Heart right ventricle (tissue), 16 donors: Measurements from ENCODE around the gene PDE6A. TPM values are rescaled to one million over a fixed set of nuclear protein-coding genes. Genes with fewer than 3 reads are reported as not detected.
"Not testable (repeated sequence)": the region's sequence is repeated elsewhere in the genome, so short reads cannot be mapped to it uniquely, and the experiment has no call there.

ENCODE experiments used
- ATAC-seq, 8 donors: fragments of 200-7000 bp; cut with Tn5 transposase; one replicate each; pipeline ENCODE4 v1.9.1; 2020; ENCODE audit warnings: mild to moderate bottlenecking in 8 of 8, moderate library complexity in 8 of 8, moderate number of reproducible peaks in 1 of 8
- DNase-seq, 2 donors: peaks; one replicate each; pipeline ENCODE4 v3.0.0-alpha.2; 2020
- H3K27ac ChIP-seq, 10 donors: fragments of 200-600 bp; sonication (generic) in 2 of 10; one replicate each; pipeline versions ENCODE4 v1.5.0 to v1.8.0; 2020 to 2022; ENCODE audit warnings: mild to moderate bottlenecking in 3 of 10
- H3K27me3 ChIP-seq, 7 donors: fragments of 200-600 bp; one replicate each; pipeline ENCODE4 v1.8.0; 2021 to 2022; ENCODE audit warnings: mild to moderate bottlenecking in 2 of 7
- H3K36me3 ChIP-seq, 9 donors: fragments of 200-600 bp; sonication (generic) in 1 of 9; one replicate each; pipeline versions ENCODE4 v1.5.0 to v1.8.0; 2020 to 2022; ENCODE audit warnings: mild to moderate bottlenecking in 2 of 9
- H3K4me1 ChIP-seq, 9 donors: fragments of 200-600 bp; sonication (generic) in 1 of 9; one replicate each; pipeline versions ENCODE4 v1.5.0 to v1.8.0; 2020 to 2022; ENCODE audit warnings: mild to moderate bottlenecking in 4 of 9
- H3K4me3 ChIP-seq, 10 donors: fragments of 200-600 bp; sonication (generic) in 2 of 10; one replicate each; pipeline versions ENCODE4 v1.5.0 to v1.8.0; 2020 to 2022; ENCODE audit warnings: mild to moderate bottlenecking in 7 of 10, moderate library complexity in 2 of 10
- H3K9me3 ChIP-seq, 11 donors: fragments of 200-600 bp in 10 of 11; sonication (generic) in 2 of 11; one replicate each; pipeline versions ENCODE4 v1.5.0 to v1.8.0; 2013 to 2022; ENCODE audit warnings: mild to moderate bottlenecking in 2 of 11, control low read depth in 1 of 11, moderate library complexity in 1 of 11
- WGBS, 2 donors: extraction: QIAGEN DNeasy Blood & Tissue Kit; methylation state at CpG; one replicate each; pipeline ENCODE4 v1.1.7; 2013; ENCODE audit warnings: inconsistent platforms in 1 of 2; 5-methylcytosine and 5-hydroxymethylcytosine counted together
- intact Hi-C, 10 donors: fragments of 100-400 bp; cut with DNase I; formaldehyde crosslinking; loops; one replicate each; pipeline versions ENCODE4 v1.11.1 to v1.14.2; 2022
- polyA plus RNA-seq, 2 donors: library from polyadenylated mRNA; stranded (reverse); fragments of 200-250 nt; gene quantifications; one replicate each; pipeline ENCODE4 v1.2.3, GENCODE V29; 2013
- total RNA-seq, 10 donors: library from RNA; stranded (reverse); fragmentation: NEBNext Ultra II Directional in 3 of 10; extraction: Animal tissue kit (Norgen Biotek cat#: 25700) in 3 of 10; gene quantifications; one replicate each; pipeline versions ENCODE4 v1.2.1 to v1.2.4, GENCODE V29; 2021 to 2023
- TF ChIP-seq, protein P1 (sequence below), 9 donors: fragments of 200-600 bp; sonication (generic) in 2 of 9; IDR thresholded peaks; one replicate each; pipeline versions ENCODE4 v1.5.0 to v1.8.0; 2021 to 2022; ENCODE audit warnings: antibody characterized with exemption in 9 of 9, mild to moderate bottlenecking in 5 of 9, moderate library complexity in 1 of 9
- donor health status: Arrhythmogenic right ventricular cardiomyopathy.
- donor health status: ischemic (EF 13 %, LVEDD 7.1; RV severe dilation, severe dysfunction).
- donor health status: healthy with polysubstance abuse.
- donor health status: DM: no; HTN: yes; CAD: no.
- donor health status: DM: no; HTN: no; CAD: no.
- donor health status: ischemic (EF 25% LVEDD 6.9; RV normal size, moderate dysfunction).
- donor health status: ischemic (EF 25% LVEDD 5.7; RV mildly dilated, moderate dysfunction).
- donor health status: healthy.
- donor health status: DM: yes; HTN: yes; CAD: no.
- donor health status: Ischemic cardiomyopathy.
- donor health status: ischemic (EF 35%, LVEDD 5.7; RV mildly dilated, moderate dysfunction).
- donor health status: nonischemic (EF 11% LVEDD 7.7; RV severe dilation, severe dysfunction).
- donor health status: DM: yes; HTN: yes; CAD: no.
- donor health status: PGD.
- donor health status: ischemic (EF 29% LVEDD 5.4; RV normal size, mild dysfunction).
- donor health status: nonischemic (EF 23%, LVEDD 6.1; RV moderate dilation, normal function).

Gene PDE6A
- total and polyA plus RNA-seq, 12 donors: 0.06 to 0.28 (median 0.17) TPM; not detected in 5

DNA sequence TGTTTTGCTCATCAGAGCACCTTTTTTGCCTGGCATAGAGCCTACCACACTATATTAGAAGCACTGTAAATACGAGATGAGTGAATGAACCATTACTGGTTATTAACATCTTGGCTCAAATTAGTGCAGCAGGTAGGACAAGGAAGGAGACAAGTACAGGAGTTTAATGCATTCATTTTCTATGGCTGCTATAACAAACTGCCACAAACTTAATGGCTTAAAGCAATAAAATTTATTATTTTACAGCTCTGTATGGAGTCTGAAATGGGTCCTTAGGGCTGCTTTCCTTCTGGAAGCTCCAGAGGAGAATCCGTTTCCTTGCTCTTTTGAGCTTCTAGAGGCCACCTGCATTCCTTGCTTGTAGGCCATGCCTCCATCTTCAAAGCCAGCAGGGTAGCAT is 59.1 kb downstream of the PDE6A start:
- whole genome bisulfite sequencing, 2 donors: 86 to 92% methylated on average over 2 of the region's 2 CpGs
- H3K4me1 ChIP-seq: peaks cover 0 to 13% (median 4%) of the 10 kb centered on the region in 9 donors
- H3K9me3 ChIP-seq: no peaks in the 10 kb centered on the region
- DNase-seq: no peak
- no peak overlapping the region for H3K4me3 ChIP-seq
- TF ChIP-seq, protein P1, sequence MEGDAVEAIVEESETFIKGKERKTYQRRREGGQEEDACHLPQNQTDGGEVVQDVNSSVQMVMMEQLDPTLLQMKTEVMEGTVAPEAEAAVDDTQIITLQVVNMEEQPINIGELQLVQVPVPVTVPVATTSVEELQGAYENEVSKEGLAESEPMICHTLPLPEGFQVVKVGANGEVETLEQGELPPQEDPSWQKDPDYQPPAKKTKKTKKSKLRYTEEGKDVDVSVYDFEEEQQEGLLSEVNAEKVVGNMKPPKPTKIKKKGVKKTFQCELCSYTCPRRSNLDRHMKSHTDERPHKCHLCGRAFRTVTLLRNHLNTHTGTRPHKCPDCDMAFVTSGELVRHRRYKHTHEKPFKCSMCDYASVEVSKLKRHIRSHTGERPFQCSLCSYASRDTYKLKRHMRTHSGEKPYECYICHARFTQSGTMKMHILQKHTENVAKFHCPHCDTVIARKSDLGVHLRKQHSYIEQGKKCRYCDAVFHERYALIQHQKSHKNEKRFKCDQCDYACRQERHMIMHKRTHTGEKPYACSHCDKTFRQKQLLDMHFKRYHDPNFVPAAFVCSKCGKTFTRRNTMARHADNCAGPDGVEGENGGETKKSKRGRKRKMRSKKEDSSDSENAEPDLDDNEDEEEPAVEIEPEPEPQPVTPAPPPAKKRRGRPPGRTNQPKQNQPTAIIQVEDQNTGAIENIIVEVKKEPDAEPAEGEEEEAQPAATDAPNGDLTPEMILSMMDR (IDR thresholded peaks at IDR 0.05): no peak
- H3K27me3 ChIP-seq: no peaks in the 10 kb centered on the region
- no peaks in the 10 kb centered on the region for H3K36me3 ChIP-seq
- ATAC-seq: no peak
- intact Hi-C loops: no loop called here
- H3K27ac ChIP-seq: no peak overlapping the region

GRCh38 chr5:149883550-149883949 is 61.0 kb downstream of the PDE6A start:
- H3K9me3 ChIP-seq: no peaks in the 10 kb centered on the region
- no peak overlapping the region for H3K27ac ChIP-seq
- H3K27me3 ChIP-seq: no peaks in the 10 kb centered on the region
- no peaks in the 10 kb centered on the region for H3K36me3 ChIP-seq
- intact Hi-C loops: no loop called here
- 92 to 93% methylated on average over 2 of the region's 2 CpGs for WGBS, 2 donors
- no peak overlapping the region for H3K4me3 ChIP-seq
- DNase-seq: no peak
- peaks cover 0 to 14% (median 6%) of the 10 kb centered on the region in 9 donors for H3K4me1 ChIP-seq
- ATAC-seq: no peak
- TF ChIP-seq, protein P1 (IDR thresholded peaks at IDR 0.05): no peak

DNA sequence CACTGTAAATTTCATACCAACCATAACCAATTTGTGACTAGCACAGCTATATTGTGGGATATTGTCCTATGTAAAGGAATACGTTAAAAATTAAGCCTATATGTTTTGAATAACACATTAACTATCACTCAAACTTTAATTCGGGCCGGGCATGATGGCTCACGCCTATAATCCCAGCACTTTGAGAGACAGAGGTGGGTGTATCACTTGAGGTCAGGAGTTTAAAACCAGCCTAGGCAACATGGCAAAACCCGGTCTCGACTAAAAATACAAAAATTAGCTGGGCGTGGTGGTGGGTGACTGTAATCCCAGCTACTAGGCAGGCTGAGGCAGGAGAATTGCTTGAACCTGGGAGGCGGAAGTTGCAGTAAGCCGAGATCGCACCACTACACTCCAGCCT is 62.0 kb downstream of the PDE6A start:
- H3K27me3 ChIP-seq, intact Hi-C loops, H3K27ac ChIP-seq, H3K4me3 ChIP-seq, H3K9me3 ChIP-seq, DNase-seq, ATAC-seq, H3K36me3 ChIP-seq: not testable (repeated sequence)
- peaks cover 0 to 18% (median 4%) of the 10 kb centered on the region in 9 donors for H3K4me1 ChIP-seq
- 92 to 95% methylated on average over 10 of the region's 10 CpGs for WGBS, 2 donors

DNA sequence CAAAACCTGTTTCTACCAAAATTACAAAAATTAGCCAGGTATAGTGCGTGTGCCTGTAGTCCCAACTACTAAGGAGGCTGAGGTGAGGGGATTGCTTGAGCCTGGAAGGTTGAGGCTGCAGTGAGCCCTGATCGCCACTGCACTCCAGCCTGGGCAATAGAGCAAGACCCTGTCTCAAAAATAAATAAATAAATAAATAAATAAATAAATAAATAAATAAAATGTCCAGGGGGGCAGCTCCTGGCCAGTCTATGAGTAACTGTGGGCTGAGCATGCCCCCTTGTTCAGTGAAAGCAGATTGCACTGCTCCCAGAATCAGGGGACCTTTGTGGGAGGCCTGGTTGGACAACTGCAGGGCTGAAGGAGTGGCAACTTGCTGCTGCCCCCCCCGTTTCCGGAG is 62.7 kb downstream of the PDE6A start:
- intact Hi-C loops: no loop called here
- no peaks in the 10 kb centered on the region for H3K27me3 ChIP-seq
- 85% methylated on average over 4 of the region's 4 CpGs for WGBS, 2 donors

GRCh38 chr5:149881069-149881622 is 63.4 kb downstream of the PDE6A start:
- Histone ChIP-seq H3K4me1 (peaks cover 0 to 14% (median 0%) of the 10 kb centered on the region in 9 donors), H3K27me3 (no peaks in the 10 kb centered on the region), H3K36me3 (no peaks in the 10 kb centered on the region), H3K4me3 (no peak overlapping the region), H3K9me3 (no peaks in the 10 kb centered on the region), H3K27ac (no peak overlapping the region)
- intact Hi-C loops: no loop called here
- DNase-seq (no peak), ATAC-seq (no peak)
- WGBS, 2 donors: 94% methylated on average over 4 of the region's 4 CpGs
- TF ChIP-seq, protein P1 (IDR thresholded peaks at IDR 0.05): no peak

More for the DNA sequence above, 62.7 kb downstream of the PDE6A start:
- H3K36me3 ChIP-seq: no peaks in the 10 kb centered on the region
- no peaks in the 10 kb centered on the region for H3K9me3 ChIP-seq
- no peak overlapping the region for H3K4me3 ChIP-seq
- H3K4me1 ChIP-seq: peaks cover 0 to 14% (median 0%) of the 10 kb centered on the region in 9 donors
- ATAC-seq (no peak), DNase-seq (no peak)
- TF ChIP-seq, protein P1 (IDR thresholded peaks at IDR 0.05): no peak
- no peak overlapping the region for H3K27ac ChIP-seq

- ATAC-seq, H3K36me3 ChIP-seq, H3K4me3 ChIP-seq, intact Hi-C loops, DNase-seq, H3K27me3 ChIP-seq, H3K9me3 ChIP-seq, H3K27ac ChIP-seq: not testable (repeated sequence)
- WGBS, 2 donors: 86 to 93% methylated on average over 1 of the region's 2 CpGs
- H3K4me1 ChIP-seq: peaks cover 0 to 14% (median 0%) of the 10 kb centered on the region in 9 donors
Measured at GRCh38 chr5:149879593-149879992, 65.0 kb downstream of the PDE6A start.
